Hematopoietic multipotent progenitor cell treated with erythropoietin and hydrocortisone succinate and interleukin-3 and kit ligand, for 15 days (in vitro differentiated cells): ENCODE measurements around the gene CFD.
"Not testable (repeated sequence)": the region's sequence is repeated elsewhere in the genome, so short reads cannot be mapped to it uniquely, and the experiment has no call there.

Experiments
- DNase-seq: peaks from one replicate; pipeline ENCODE4 v3.0.0-alpha.2; 2015; ENCODE audit warnings: low spot score

CFD gene

GRCh38 chr19:858868-859843 lies at the start of gene CFD:
Gene CFD (plus strand): TSS chr19:859664. CDS start chr19:859690, 26 bp downstream.
- DNase-seq: no peak

DNA sequence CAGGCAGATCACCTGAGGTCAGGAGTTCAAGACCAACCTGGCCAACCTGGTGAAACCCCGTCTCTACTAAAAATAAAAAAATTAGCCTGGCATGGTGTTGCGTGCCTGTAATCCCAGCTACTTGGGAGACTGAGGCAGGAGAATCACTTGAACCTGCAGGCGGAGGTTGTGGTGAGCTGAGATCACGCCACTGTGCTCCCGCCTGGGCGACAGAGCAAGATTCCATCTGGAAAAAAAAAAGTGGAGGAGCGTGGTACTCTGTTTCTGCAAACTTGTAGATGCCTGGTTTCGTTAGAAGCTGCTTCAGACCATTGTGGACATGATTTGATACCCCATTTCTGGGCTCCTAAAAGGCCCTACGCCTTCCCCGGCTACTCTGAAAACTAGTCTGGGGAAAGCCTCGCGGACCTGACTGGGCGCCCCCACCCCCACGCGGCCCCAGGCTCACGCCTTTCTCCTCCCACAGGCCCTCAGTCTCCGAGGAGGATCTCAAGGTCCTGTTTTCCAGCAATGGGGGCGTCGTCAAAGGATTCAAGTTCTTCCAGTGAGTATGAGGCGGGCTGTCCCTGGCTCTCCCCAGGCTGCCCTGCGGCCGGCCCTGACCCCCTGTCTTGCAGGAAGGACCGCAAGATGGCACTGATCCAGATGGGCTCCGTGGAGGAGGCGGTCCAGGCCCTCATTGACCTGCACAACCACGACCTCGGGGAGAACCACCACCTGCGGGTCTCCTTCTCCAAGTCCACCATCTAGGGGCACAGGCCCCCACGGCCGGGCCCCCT lies 49.2 kb upstream of the CFD start:
- DNase-seq: no peak

DNA sequence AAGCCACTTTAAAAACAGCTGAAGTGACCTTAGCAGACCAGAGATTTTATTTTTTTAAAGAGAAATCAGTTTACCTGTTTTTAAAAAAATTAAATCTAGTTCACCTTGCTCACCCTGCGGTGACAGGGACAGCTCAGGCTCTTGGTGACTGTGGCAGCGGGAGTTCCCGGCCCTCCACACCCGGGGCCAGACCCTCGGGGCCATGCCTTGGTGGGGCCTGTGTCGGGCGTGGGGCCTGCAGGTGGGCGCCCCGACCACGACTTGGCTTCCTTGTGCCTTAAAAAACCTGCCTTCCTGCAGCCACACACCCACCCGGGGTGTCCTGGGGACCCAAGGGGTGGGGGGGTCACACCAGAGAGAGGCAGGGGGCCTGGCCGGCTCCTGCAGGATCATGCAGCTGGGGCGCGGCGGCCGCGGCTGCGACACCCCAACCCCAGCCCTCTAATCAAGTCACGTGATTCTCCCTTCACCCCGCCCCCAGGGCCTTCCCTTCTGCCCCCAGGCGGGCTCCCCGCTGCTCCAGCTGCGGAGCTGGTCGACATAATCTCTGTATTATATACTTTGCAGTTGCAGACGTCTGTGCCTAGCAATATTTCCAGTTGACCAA lies 48.5 kb upstream of the CFD start:
- DNase-seq: no peak

DNA sequence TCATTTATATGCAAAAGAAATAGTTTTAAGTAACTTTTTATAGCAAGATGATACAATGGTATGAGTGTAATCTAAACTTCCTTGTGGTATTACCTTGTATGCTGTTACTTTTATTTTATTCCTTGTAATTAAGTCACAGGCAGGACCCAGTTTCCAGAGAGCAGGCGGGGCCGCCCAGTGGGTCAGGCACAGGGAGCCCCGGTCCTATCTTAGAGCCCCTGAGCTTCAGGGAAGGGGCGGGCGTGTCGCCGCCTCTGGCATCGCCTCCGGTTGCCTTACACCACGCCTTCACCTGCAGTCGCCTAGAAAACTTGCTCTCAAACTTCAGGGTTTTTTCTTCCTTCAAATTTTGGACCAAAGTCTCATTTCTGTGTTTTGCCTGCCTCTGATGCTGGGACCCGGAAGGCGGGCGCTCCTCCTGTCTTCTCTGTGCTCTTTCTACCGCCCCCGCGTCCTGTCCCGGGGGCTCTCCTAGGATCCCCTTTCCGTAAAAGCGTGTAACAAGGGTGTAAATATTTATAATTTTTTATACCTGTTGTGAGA lies 47.9 kb upstream of the CFD start:
- no peak for DNase-seq

GRCh38 chr19:812049-812746 lies 47.3 kb upstream of the CFD start:
- no peak for DNase-seq

DNA sequence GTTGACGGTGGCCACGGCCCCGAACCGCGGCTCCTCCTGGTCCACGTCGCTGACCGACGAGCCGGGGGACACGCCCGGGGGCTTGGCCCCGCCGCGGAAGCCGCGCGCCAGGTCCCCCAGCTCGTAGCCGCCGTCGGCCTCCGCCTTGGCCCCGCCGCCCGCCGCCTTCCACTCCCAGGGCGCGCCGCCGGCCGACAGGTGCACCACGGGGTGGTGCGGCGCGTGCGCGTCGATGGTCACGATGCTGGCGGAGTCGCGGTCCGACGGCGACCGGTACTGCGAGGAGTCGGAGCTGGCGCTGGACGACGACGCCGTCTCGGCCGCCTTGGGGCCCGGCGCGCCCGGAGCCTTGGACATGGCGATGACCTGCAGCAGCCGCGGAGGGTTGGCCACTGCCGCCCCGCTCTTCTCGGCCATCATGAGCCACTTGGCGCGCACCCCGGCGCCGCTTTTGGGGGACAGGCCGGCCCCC lies 46.7 kb upstream of the CFD start:
- no peak for DNase-seq

- DNase-seq: no peak
These were observed 46.0 kb upstream of the CFD start for GRCh38 chr19:813219-814151.

DNA sequence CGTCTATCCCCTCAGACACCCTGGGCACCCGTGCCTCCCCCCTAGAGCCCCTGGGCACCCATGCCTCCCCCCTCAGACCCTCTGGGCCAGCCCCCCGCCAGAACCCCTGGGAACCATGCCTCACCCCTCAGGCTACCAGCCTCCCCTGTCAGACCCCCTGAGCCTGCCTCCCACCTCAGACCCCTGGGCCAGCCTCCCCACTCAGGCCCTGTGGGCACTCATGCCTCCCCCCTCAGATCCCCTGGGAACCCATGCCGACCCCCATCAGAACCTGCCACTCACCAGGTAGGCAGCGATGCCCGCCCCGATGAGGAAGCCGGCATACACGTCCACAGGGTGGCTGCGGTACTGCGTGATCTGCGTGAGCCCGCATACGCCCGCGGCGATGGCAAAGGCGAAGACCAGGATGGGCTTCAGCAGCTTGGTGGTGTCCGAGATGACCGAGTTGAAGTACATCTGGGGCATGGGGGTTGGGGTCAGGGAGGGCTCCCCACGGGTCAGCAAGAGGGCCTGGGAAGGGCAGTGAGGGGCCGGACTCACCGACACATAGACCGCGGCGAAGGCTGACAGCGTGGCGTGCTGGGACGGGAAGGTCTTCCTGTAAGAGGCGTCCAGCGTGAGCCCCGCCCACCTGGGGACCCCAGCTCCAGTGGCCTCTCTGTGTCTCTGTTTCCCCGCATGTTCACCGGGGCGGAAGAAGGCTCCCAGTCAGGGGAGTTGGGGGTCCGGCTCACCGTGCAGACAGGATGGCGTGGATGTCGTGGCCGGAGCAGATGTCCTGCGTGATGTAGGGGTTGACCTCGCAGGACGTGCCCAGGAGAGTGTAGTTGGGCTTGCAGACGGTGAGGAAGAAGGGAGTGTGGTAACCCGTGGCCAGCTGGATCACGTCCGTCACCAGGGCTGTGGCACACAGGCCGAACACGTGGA lies 45.0 kb upstream of the CFD start:
- no peak for DNase-seq

- no peak for DNase-seq
These were observed 44.2 kb upstream of the CFD start for GRCh38 chr19:815079-815774.

DNA sequence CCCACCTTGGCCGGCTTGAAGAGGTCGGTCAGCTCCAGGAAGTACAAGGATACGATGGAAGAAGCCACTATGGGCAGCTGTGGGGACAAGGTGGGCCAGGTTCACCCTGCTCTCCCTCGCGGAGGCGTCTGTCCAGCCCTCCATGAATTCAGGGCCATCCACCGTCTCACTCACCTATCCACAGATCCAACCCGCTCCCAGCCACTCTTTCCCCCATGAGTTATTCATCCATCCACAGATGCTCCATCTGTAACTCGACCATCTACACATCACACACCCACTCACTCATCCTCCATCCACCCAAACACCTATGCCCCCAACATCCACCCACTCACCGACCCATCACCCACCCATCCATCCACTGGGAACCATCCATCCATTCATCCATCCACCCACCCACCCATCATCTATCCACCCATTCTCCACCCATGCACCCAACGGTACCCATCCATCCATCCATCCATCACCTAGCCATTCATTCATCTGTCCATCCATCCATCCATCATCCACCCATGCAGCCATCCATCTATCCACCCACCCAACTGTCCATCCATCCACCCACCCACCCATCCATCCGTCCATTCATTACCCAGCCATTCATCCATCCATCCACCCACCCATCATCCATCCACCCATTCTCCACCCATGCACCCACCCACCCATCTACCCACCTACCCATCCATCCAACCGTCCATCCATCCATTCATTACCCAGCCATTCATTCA lies 43.5 kb upstream of the CFD start:
- no peak for DNase-seq

- no peak for DNase-seq
These were observed 43.0 kb upstream of the CFD start for GRCh38 chr19:816500-816857.

- DNase-seq: not testable (repeated sequence)
These were observed 39.3 kb upstream of the CFD start for GRCh38 chr19:820212-820611.

DNA sequence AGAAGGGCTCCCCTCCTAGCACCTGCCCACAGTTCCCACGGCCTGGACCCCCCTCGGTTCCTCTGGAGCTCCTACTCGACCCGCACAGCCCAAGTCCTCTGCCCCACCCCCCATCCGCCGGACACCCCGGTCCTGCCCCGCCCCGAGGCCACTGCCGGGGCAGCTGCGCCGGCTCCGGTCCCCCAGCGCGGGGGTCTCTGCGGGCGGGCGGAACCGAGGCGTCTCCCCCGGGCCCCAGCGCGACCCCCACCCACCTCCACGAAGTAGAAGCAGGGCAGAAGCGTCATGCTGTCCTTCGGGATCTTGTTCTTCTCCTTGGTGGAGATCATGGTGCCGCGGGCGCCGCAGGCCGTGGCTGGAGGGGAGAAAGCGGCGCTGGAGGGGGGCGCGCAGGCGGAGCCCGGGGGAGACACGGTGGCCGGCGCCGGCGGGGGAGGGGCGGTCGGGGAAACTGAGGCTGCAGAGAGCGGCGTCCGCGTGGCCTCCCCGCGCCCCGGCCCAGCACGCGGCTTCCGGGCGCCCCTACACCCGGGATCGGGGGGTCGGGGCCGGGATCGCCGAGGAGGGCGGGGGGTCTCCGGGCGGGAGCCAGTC lies 38.1 kb upstream of the CFD start:
- DNase-seq: no peak

GRCh38 chr19:821825-822503 lies 37.5 kb upstream of the CFD start, which contains the start of gene PLPPR3:
Gene PLPPR3 (minus strand): TSS chr19:821955. CDS start chr19:821559, 396 bp downstream.
- no peak for DNase-seq

DNA sequence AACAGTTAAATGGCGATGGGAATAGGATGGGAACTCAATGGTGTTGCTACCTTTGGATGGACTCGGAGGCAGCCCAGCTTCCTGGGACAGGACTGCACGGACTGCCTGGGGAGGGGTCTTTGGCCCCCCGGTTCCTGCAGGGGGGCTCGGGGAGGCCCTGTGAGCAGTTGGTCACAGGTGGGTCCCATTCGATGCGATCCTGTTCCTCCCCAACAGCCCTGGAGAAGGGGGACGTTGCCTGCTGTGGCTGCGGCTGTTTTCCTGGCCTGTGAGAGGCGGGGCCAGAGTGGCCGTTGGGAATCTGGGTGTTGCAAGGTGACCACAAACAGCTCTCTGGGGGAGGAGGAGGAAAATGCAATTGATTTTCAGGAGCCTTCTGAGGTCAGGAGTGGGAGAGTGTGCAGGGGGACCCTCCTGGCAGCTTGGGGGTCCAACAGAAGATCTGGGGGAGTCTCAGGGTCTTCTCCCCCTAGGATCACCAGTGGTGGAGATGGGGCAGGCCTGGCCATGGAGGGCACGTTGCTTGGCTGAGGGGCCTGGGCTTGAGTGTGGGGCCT lies 35.8 kb upstream of the CFD start:
- no peak for DNase-seq

DNA sequence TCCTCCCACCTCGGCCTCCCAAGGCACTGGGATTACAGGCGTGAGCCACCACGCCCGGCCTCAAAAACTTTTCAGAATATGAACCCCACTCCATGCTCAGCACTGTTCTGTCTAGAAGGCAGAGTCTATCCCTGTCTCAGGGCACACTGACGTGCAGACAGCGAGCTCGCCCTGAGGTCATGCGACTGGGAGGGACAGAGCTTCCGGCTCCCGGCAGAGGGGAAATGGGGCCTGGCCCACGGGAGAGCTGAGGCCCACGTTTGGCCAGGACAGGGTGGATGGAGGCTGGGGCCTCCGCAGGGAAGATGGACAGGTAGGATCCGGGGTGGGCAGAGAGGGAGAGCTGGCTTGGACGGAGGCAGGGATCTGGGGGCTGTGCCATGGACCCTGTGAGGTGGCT lies 34.6 kb upstream of the CFD start:
- no peak for DNase-seq
